Left renal cortex interstitium (tissue), 4 donors: ENCODE data around the gene WEE1. TPM values are rescaled to one million over a fixed set of nuclear protein-coding genes. Genes with fewer than 3 reads are reported as not detected.
A peak's percentile ranks its signal among the peaks of the same experiment; 100 is the strongest.
"Not testable (repeated sequence)": the region's sequence is repeated elsewhere in the genome, so short reads cannot be mapped to it uniquely, and the experiment has no call there.

Source experiments
- DNase-seq, 4 donors: peaks; one replicate each; pipeline ENCODE4 v3.0.0-alpha.2; 2013; ENCODE audit warnings: low read depth in 4 of 4, low spot score in 2 of 4, missing footprints in 1 of 4
- polyA plus RNA-seq, 4 donors: library from polyadenylated mRNA; unstranded; fragments of 120-200 nt; gene quantifications; one replicate each; pipeline ENCODE4 v1.2.1, GENCODE V29; 2013; ENCODE audit not compliant: insufficient read length in 4 of 4

The WEE1 gene
- polyA plus RNA-seq, 4 donors: 76.1 to 107 (median 92.2) TPM

- DNase-seq: no peak
Measured at GRCh38 chr11:9590717-9591116, 17.2 kb downstream of the WEE1 start.

GRCh38 chr11:9594267-9595046 is 21.0 kb downstream of the WEE1 start:
- no peak for DNase-seq

GRCh38 chr11:9596926-9597464 is 23.5 kb downstream of the WEE1 start:
- DNase-seq: no peak

GRCh38 chr11:9600166-9600565 is 26.7 kb downstream of the WEE1 start:
- no peak for DNase-seq

GRCh38 chr11:9600644-9601036 is 27.2 kb downstream of the WEE1 start:
- no peak for DNase-seq

GRCh38 chr11:9601037-9601875 is 27.8 kb downstream of the WEE1 start:
- DNase-seq: no peak

GRCh38 chr11:9601876-9602199 is 28.4 kb downstream of the WEE1 start:
- no peak for DNase-seq

GRCh38 chr11:9603214-9603613 is 29.7 kb downstream of the WEE1 start:
- DNase-seq: not testable (repeated sequence)

- no peak for DNase-seq
Measured at GRCh38 chr11:9604134-9604533, 30.7 kb downstream of the WEE1 start.

GRCh38 chr11:9605742-9606141 is 32.3 kb downstream of the WEE1 start:
- no peak for DNase-seq

- DNase-seq: no peak
Measured at GRCh38 chr11:9606809-9607510, 33.5 kb downstream of the WEE1 start.

GRCh38 chr11:9607511-9607899 is 34.0 kb downstream of the WEE1 start:
- DNase-seq: no peak

- DNase-seq: no peak
Measured at GRCh38 chr11:9609002-9609759, 35.7 kb downstream of the WEE1 start.

GRCh38 chr11:9609841-9610240 is 36.4 kb downstream of the WEE1 start:
- DNase-seq: no peak

GRCh38 chr11:9613118-9613829 is 39.8 kb downstream of the WEE1 start:
- DNase-seq: peak; percentile 88 to 98 (median 96)

- DNase-seq: peak; percentile 71 to 86 (median 78)
Measured at GRCh38 chr11:9613830-9614762, 40.6 kb downstream of the WEE1 start.

- DNase-seq: no peak
Measured at GRCh38 chr11:9615031-9615451, 41.6 kb downstream of the WEE1 start.

GRCh38 chr11:9616042-9616675 is 42.7 kb downstream of the WEE1 start:
- no peak for DNase-seq
